Left kidney (tissue), 2 donors: ENCODE data around the gene HINFP. TPM values are rescaled to one million over a fixed set of nuclear protein-coding genes. Genes with fewer than 3 reads are reported as not detected.
"Not testable (repeated sequence)": the region's sequence is repeated elsewhere in the genome, so short reads cannot be mapped to it uniquely, and the experiment has no call there.

Experiments used
- DNase-seq: peaks from one replicate; pipeline ENCODE4 v3.0.0-alpha.2; 2013
- polyA plus RNA-seq: library from polyadenylated mRNA; unstranded; fragments of 120-200 nt; gene quantifications from one replicate; pipeline ENCODE4 v1.2.1, GENCODE V29; 2013; ENCODE audit not compliant: insufficient read length

Gene HINFP
- polyA plus RNA-seq, 1 donor: 43.3 TPM

- not testable (repeated sequence) for DNase-seq
Measured at GRCh38 chr11:119184399-119184798, 63.0 kb downstream of the HINFP start.

Other genes starting within 250 kb of the HINFP start
- gene CXCR5, start 237.7 kb upstream of the HINFP start, polyA plus RNA-seq: not detected
- gene BCL9L, start 195.7 kb upstream of the HINFP start, polyA plus RNA-seq: 27.6 TPM
- gene UPK2, start 165.3 kb upstream of the HINFP start, polyA plus RNA-seq: 11.8 TPM
- gene FOXR1, start 149.8 kb upstream of the HINFP start, polyA plus RNA-seq: 0.13 TPM
- 52.8 TPM for gene CENATAC, start 123.4 kb upstream of the HINFP start, polyA plus RNA-seq
- 993 TPM for gene RPS25, start 103.2 kb upstream of the HINFP start, polyA plus RNA-seq
- gene TRAPPC4, start 102.8 kb upstream of the HINFP start, polyA plus RNA-seq: 87.6 TPM
- gene SLC37A4, start 90.7 kb upstream of the HINFP start, polyA plus RNA-seq: 97.8 TPM
- gene HYOU1, start 64.4 kb upstream of the HINFP start, polyA plus RNA-seq: 114 TPM
- 59.9 TPM for gene VPS11, start 53.8 kb upstream of the HINFP start, polyA plus RNA-seq
- 26.7 TPM for gene HMBS, start 36.7 kb upstream of the HINFP start, polyA plus RNA-seq
- 63.5 TPM for gene DPAGT1, start 19.7 kb upstream of the HINFP start, polyA plus RNA-seq
- 11.1 TPM for gene C2CD2L, start 14.2 kb upstream of the HINFP start, polyA plus RNA-seq
- gene ABCG4, start 27.5 kb downstream of the HINFP start, polyA plus RNA-seq: 1.0 TPM
- gene NLRX1, start 47.1 kb downstream of the HINFP start, polyA plus RNA-seq: 10.0 TPM
- gene NHERF4, start 63.9 kb downstream of the HINFP start, polyA plus RNA-seq: 19.2 TPM
- 24.4 TPM for gene CBL, start 84.8 kb downstream of the HINFP start, polyA plus RNA-seq
- gene MCAM, start 195.6 kb downstream of the HINFP start, polyA plus RNA-seq: 42.5 TPM
- gene RNF26, start 212.9 kb downstream of the HINFP start, polyA plus RNA-seq: 31.9 TPM
- 15.7 TPM for gene C1QTNF5, start 219.3 kb downstream of the HINFP start, polyA plus RNA-seq
- not detected for gene MFRP, start 225.1 kb downstream of the HINFP start, polyA plus RNA-seq